Mesenchymal stem cell (in vitro differentiated cells and primary cell): ENCODE data around the gene MGME1.
A peak's percentile ranks its signal among the peaks of the same experiment; 100 is the strongest.

Experiments used
- DNase-seq: peaks from one replicate; pipeline ENCODE4 v3.0.0-alpha.2; 2013
- H2AFZ ChIP-seq: one replicate; pipeline ENCODE4 v1.6.1; 2013; ENCODE audit warnings: low read depth, mild to moderate bottlenecking, control low read depth, inconsistent platforms, low read length, moderate library complexity
- H2AK5ac ChIP-seq: 2 replicates; pipeline ENCODE4 v1.6.1; 2013; ENCODE audit warnings: low read length, moderate library complexity, mild to moderate bottlenecking, inconsistent platforms; ENCODE audit not compliant: severe bottlenecking
- H2BK120ac ChIP-seq: one replicate; pipeline ENCODE4 v1.6.1; 2013; ENCODE audit warnings: low read depth, mild to moderate bottlenecking, inconsistent platforms, low read length, moderate library complexity
- H2BK12ac ChIP-seq, 2 experiments: one replicate each; pipeline ENCODE4 v1.6.1; 2013; ENCODE audit warnings: inconsistent platforms in 2 of 2, low read length in 2 of 2, mild to moderate bottlenecking in 2 of 2, moderate library complexity in 2 of 2, control low read depth in 1 of 2
- H2BK15ac ChIP-seq: one replicate; pipeline ENCODE4 v1.6.1; 2013; ENCODE audit warnings: mild to moderate bottlenecking, low read depth, inconsistent platforms; ENCODE audit not compliant: poor library complexity, severe bottlenecking
- H2BK5ac ChIP-seq: 2 replicates; pipeline ENCODE4 v1.6.1; 2013; ENCODE audit warnings: low read depth, mild to moderate bottlenecking, low read length, control low read depth, inconsistent platforms; ENCODE audit not compliant: poor library complexity, severe bottlenecking
- H3K14ac ChIP-seq, 2 experiments: one replicate each; pipeline ENCODE4 v1.6.1; 2013; ENCODE audit warnings: inconsistent platforms in 2 of 2, low read length in 2 of 2, control low read depth in 1 of 2, mild to moderate bottlenecking in 1 of 2, moderate library complexity in 1 of 2
- H3K18ac ChIP-seq, 2 experiments: one replicate each; pipeline ENCODE4 v1.6.1; 2013; ENCODE audit warnings: inconsistent platforms in 2 of 2, low read length in 2 of 2, control low read depth in 1 of 2, low read depth in 1 of 2, mild to moderate bottlenecking in 1 of 2
- H3K23ac ChIP-seq, 2 experiments: one replicate each; pipeline ENCODE4 v1.6.1; 2013; ENCODE audit warnings: inconsistent platforms in 2 of 2, low read length in 2 of 2, mild to moderate bottlenecking in 2 of 2, moderate library complexity in 2 of 2, control low read depth in 1 of 2
- H3K27ac ChIP-seq: 2 replicates; pipeline ENCODE4 v1.5.1; 2013; ENCODE audit warnings: mild to moderate bottlenecking, moderate library complexity, low read length, control low read depth, inconsistent platforms; ENCODE audit not compliant: poor library complexity, severe bottlenecking
- H3K27me3 ChIP-seq, 2 experiments: 2 replicates each; pipeline versions ENCODE4 v1.6.1 to v1.7.0; 2013; ENCODE audit warnings: low read length in 2 of 2, mild to moderate bottlenecking in 2 of 2, moderate library complexity in 2 of 2, control low read depth in 1 of 2, inconsistent platforms in 1 of 2; ENCODE audit not compliant: control insufficient read depth in 1 of 2, insufficient read depth in 1 of 2
- H3K36me3 ChIP-seq, 2 experiments: 2 replicates each; pipeline versions ENCODE4 v1.6.1 to v1.7.0; 2013; ENCODE audit warnings: low read length in 2 of 2, control low read depth in 1 of 2, inconsistent platforms in 1 of 2, low read depth in 1 of 2, mild to moderate bottlenecking in 1 of 2; ENCODE audit not compliant: insufficient read depth in 2 of 2, control insufficient read depth in 1 of 2
- H3K4ac ChIP-seq, 2 experiments: one replicate each; pipeline ENCODE4 v1.6.1; 2013; ENCODE audit warnings: inconsistent platforms in 2 of 2, low read length in 2 of 2, mild to moderate bottlenecking in 2 of 2, moderate library complexity in 2 of 2, control low read depth in 1 of 2, low read depth in 1 of 2
- H3K4me1 ChIP-seq: 2 replicates; pipeline ENCODE4 v1.6.1; 2013; ENCODE audit warnings: low read depth, low read length, control low read depth; ENCODE audit not compliant: control insufficient read depth, insufficient read depth
- H3K4me2 ChIP-seq: 2 replicates; pipeline ENCODE4 v1.6.1; 2013; ENCODE audit warnings: low read length, mild to moderate bottlenecking, inconsistent platforms; ENCODE audit not compliant: poor library complexity, severe bottlenecking
- H3K4me3 ChIP-seq, 2 experiments: 2 replicates each; pipeline versions ENCODE4 v1.5.1 to v1.7.0; 2013; ENCODE audit warnings: low read length in 2 of 2, mild to moderate bottlenecking in 2 of 2, control low read depth in 1 of 2, low read depth in 1 of 2; ENCODE audit not compliant: insufficient read depth in 1 of 2
- H3K79me1 ChIP-seq: replicated peaks from 2 replicates; pipeline ENCODE4 v1.6.1; 2013; ENCODE audit warnings: mild to moderate bottlenecking, control low read depth, low read length, inconsistent platforms; ENCODE audit not compliant: poor library complexity, severe bottlenecking
- H3K9ac ChIP-seq: 2 replicates; pipeline ENCODE4 v1.7.0; 2013; ENCODE audit warnings: mild to moderate bottlenecking, low read length, moderate library complexity
- H3K9me3 ChIP-seq: 2 replicates; pipeline ENCODE4 v1.7.0; 2013; ENCODE audit warnings: mild to moderate bottlenecking, low read length; ENCODE audit not compliant: control insufficient read depth
- H4K8ac ChIP-seq: one replicate; pipeline ENCODE4 v1.6.1; 2013; ENCODE audit warnings: inconsistent platforms, mild to moderate bottlenecking, low read length, moderate library complexity
- H4K91ac ChIP-seq: one replicate; pipeline ENCODE4 v1.6.1; 2013; ENCODE audit warnings: mild to moderate bottlenecking, low read length, inconsistent platforms
- WGBS: methylation state at CpG from one replicate; pipeline ENCODE4 v1.1.7; 2013; ENCODE audit warnings: mixed read lengths; 5-methylcytosine and 5-hydroxymethylcytosine counted together

The MGME1 gene

DNA sequence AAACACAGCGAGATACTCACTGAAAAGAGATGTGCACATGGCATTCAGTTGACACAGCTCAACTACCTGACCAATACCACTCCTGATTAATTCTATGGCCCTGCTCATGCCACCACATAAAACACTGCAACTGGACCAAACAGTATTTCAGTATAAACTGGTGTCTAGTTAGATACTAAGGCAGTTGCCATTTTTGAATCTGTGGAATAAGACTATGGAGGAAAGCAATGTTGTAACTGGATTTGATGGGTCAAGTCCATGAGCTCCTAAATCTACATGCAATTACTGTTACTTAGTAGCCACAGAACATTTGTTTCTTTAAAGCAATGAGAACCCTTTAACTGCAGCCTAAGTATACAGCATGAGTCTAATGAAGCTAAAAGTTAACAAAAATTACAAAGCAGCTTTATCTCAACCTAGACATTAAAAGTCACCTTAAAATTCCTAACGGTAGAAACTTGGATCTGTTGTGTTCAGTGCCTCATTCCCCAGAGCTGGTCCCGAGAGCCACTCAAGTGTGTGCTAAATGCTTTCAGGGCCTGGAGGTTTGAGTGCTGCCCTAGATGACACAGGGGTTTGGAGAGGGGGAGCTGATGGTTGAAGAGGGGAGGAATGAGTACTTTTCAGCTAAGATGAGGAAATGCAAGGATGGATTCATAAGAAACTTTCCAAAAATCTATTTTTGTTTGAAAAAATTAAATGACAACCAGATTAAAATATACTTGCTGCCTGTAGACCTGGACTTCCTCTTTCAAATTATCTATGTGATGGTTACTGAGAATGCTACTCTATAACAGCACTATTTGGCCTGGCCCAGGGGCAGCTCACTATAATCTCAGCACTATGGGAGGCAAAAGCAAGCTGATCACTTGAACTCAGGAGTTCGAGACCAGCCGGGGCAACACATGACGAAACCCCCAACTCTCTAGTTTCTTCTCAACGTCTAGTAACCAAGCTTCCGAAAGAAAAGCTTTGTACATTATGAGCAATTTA is 15.8 kb upstream of the MGME1 start:
- Histone ChIP-seq H3K4me1 (peaks cover 5% of the 10 kb centered on the region), H3K36me3 (peaks cover 24 to 87% of the 10 kb centered on the region in 2 experiments), H3K4ac (no peak overlapping the region), H3K27ac (no peak overlapping the region), H2AK5ac (no peak overlapping the region), H2BK12ac (no peak overlapping the region), H3K14ac (no peak overlapping the region), H3K27me3 (no peaks in the 10 kb centered on the region), H3K23ac (no peak overlapping the region), H3K79me1 (peaks cover 9% of the 10 kb centered on the region), H3K9me3 (no peaks in the 10 kb centered on the region), H3K4me3 (no peak overlapping the region), H3K18ac (no peak overlapping the region), H4K91ac (no peak overlapping the region), H2BK5ac (no peak overlapping the region), H2BK120ac (no peak overlapping the region), H3K4me2 (no peak overlapping the region), H4K8ac (no peak overlapping the region), H2BK15ac (no peak overlapping the region), H2AFZ (no peak overlapping the region), H3K9ac (no peak overlapping the region)
- DNase-seq: no peak
- 96% methylated on average over 8 of the region's 8 CpGs for WGBS

DNA sequence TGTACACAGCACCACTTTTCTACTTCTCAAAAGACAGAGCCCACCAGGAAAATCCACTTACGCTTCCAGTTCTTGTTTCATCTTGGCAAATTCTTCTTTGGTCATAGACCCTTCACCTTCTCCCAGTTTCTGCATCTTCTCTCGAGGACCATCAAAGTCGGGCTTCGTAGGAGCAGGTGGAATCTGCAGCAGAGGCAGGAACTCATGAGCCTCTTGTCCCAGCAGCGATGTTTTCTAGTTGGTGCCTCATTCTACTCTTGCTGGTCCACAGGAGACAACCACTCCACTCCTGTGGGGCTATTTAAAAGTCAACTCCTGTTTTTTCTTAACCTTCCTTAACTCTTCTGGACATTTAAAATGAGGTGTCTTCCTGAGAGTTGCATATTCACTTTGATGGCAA is 14.9 kb upstream of the MGME1 start:
- Histone ChIP-seq H2BK12ac (no peak overlapping the region), H4K91ac (no peak overlapping the region), H2BK5ac (no peak overlapping the region), H3K9ac (no peak overlapping the region), H3K27ac (no peak overlapping the region), H3K18ac (no peak overlapping the region), H3K23ac (no peak overlapping the region), H3K4me1 (peaks cover 8% of the 10 kb centered on the region), H2BK120ac (no peak overlapping the region), H3K27me3 (no peaks in the 10 kb centered on the region), H4K8ac (no peak overlapping the region), H3K14ac (no peak overlapping the region), H3K9me3 (no peaks in the 10 kb centered on the region), H2AFZ (no peak overlapping the region), H2AK5ac (no peak overlapping the region), H3K79me1 (peaks cover 9% of the 10 kb centered on the region), H3K4me3 (no peak overlapping the region), H3K36me3 (peaks cover 24 to 77% of the 10 kb centered on the region in 2 experiments), H2BK15ac (no peak overlapping the region), H3K4me2 (no peak overlapping the region), H3K4ac (no peak overlapping the region)
- no peak for DNase-seq
- 97% methylated on average over 5 of the region's 5 CpGs for WGBS

DNA sequence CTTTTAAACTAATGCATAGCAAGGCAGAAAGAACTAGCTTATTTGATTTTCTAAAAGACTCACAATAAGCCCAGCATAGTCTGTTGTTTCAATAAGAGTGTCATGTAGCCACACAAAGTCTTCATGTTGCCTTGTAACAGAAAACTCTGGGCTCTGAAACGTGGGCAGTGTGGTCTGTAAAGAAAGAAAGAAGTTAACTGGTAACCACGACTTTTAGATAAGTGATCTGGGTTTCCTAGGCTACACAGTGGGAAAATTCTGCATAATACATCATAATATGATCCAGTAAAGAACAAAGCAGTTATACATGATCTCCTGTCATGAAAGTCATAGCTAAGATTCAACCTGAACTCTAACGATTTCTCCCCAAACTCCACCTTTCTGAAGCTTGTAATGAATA is 13.5 kb upstream of the MGME1 start:
- H3K23ac ChIP-seq: no peak overlapping the region
- no peaks in the 10 kb centered on the region for H3K9me3 ChIP-seq
- no peak overlapping the region for H3K14ac ChIP-seq
- DNase-seq: no peak
- peaks cover 12% of the 10 kb centered on the region for H3K4me1 ChIP-seq
- H3K79me1 ChIP-seq: peaks cover 4% of the 10 kb centered on the region
- H4K8ac ChIP-seq: no peak overlapping the region
- H3K36me3 ChIP-seq: peaks cover 22 to 64% of the 10 kb centered on the region in 2 experiments
- no peak overlapping the region for H3K4ac ChIP-seq
- no peak overlapping the region for H3K4me3 ChIP-seq
- H4K91ac ChIP-seq: no peak overlapping the region
- no peak overlapping the region for H3K9ac ChIP-seq
- H2AK5ac ChIP-seq: no peak overlapping the region
- no peak overlapping the region for H2BK15ac ChIP-seq
- H3K18ac ChIP-seq: no peak overlapping the region
- no peak overlapping the region for H3K4me2 ChIP-seq
- 94% methylated on average over 2 of the region's 3 CpGs for WGBS
- no peak overlapping the region for H2AFZ ChIP-seq
- no peak overlapping the region for H2BK12ac ChIP-seq
- no peaks in the 10 kb centered on the region for H3K27me3 ChIP-seq
- H2BK5ac ChIP-seq: no peak overlapping the region
- H3K27ac ChIP-seq: no peak overlapping the region
- no peak overlapping the region for H2BK120ac ChIP-seq

DNA sequence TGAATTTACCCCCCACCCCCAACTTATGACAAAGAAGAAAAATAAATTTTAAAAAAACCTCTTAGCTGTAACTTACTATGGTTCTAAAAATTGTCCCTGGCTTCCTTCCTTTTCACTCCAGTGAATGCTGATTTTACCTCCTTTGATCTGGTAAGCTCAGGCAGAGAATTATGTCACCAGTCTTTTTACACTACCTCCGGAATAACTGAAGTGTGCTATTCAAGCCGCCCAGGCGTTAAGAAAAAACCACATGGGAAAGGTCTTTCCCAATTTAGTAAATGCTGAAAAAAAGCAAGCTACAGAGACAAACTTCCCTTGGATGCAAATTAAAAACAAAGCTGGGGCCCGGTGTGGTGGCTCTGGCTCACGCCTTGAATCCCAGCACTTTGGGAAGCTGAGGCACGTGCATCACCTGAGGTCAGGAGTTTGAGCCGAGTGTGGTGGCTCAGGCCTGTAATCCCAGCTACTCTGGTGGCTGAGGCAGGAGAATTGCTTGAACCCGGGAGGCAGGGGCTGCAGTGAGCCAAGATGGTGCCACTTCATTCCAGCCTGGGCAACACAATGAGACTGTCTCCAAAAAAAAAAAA is 12.6 kb upstream of the MGME1 start:
- Histone ChIP-seq H3K9me3 (no peaks in the 10 kb centered on the region), H2BK120ac (no peak overlapping the region)

More for the DNA sequence above, 12.6 kb upstream of the MGME1 start:
- H2AK5ac ChIP-seq: no peak overlapping the region
- H4K8ac ChIP-seq: no peak overlapping the region
- no peaks in the 10 kb centered on the region for H3K79me1 ChIP-seq
- H3K4ac ChIP-seq: no peak overlapping the region
- no peak for DNase-seq
- H3K4me1 ChIP-seq: peaks cover 14% of the 10 kb centered on the region
- no peak overlapping the region for H2BK15ac ChIP-seq
- H3K9ac ChIP-seq: no peak overlapping the region
- H3K4me3 ChIP-seq: no peak overlapping the region
- no peak overlapping the region for H2AFZ ChIP-seq
- no peak overlapping the region for H3K4me2 ChIP-seq
- 94% methylated on average over 7 of the region's 8 CpGs for WGBS
- peaks cover 18 to 55% of the 10 kb centered on the region in 2 experiments for H3K36me3 ChIP-seq
- H3K23ac ChIP-seq: no peak overlapping the region
- H3K27me3 ChIP-seq: no peaks in the 10 kb centered on the region
- H3K18ac ChIP-seq: no peak overlapping the region
- H3K14ac ChIP-seq: no peak overlapping the region
- H2BK12ac ChIP-seq: no peak overlapping the region
- peak overlapping the region; percentile 6 for H3K27ac ChIP-seq
- H4K91ac ChIP-seq: no peak overlapping the region
- no peak overlapping the region for H2BK5ac ChIP-seq
